Neural progenitor cell (in vitro differentiated cells): ENCODE data around the gene STK17B. TPM values are rescaled to one million over a fixed set of nuclear protein-coding genes. Genes with fewer than 3 reads are reported as not detected.

Source experiments
- DNase-seq: peaks from one replicate; pipeline ENCODE4 v3.0.0-alpha.2; 2016; ENCODE audit warnings: low spot score
- H2AFZ ChIP-seq: fragments of 200-600 bp; sonication (generic); replicated peaks from 2 replicates; pipeline ENCODE4 v1.6.1; 2016; ENCODE audit warnings: antibody characterized with exemption
- H3F3A ChIP-seq: fragments of 200-600 bp; sonication (generic); 2 replicates; pipeline ENCODE4 v1.6.1; 2016; ENCODE audit warnings: antibody characterized with exemption, low read depth
- H3K27ac ChIP-seq: fragments of 200-600 bp; sonication (generic); 2 replicates; pipeline ENCODE4 v1.5.1; 2016; ENCODE audit warnings: mild to moderate bottlenecking
- H3K27me3 ChIP-seq: fragments of 200-600 bp; sonication (generic); 2 replicates; pipeline ENCODE4 v1.6.1; 2016; ENCODE audit warnings: mild to moderate bottlenecking, moderate library complexity
- H3K36me3 ChIP-seq: fragments of 200-600 bp; sonication (generic); 2 replicates; pipeline ENCODE4 v1.5.1; 2016
- H3K4me1 ChIP-seq: fragments of 200-600 bp; sonication (generic); 2 replicates; pipeline ENCODE4 v1.6.1; 2016; ENCODE audit warnings: mixed run types
- H3K4me2 ChIP-seq: fragments of 200-600 bp; sonication (generic); 2 replicates; pipeline ENCODE4 v1.6.1; 2016
- H3K4me3 ChIP-seq: fragments of 200-600 bp; sonication (generic); 2 replicates; pipeline ENCODE4 v1.5.1; 2016
- H3K79me2 ChIP-seq: fragments of 200-600 bp; sonication (generic); 2 replicates; pipeline ENCODE4 v1.6.1; 2016; ENCODE audit warnings: low read depth
- H3K9ac ChIP-seq: fragments of 200-600 bp; sonication (generic); 2 replicates; pipeline ENCODE4 v1.6.1; 2016
- H3K9me3 ChIP-seq: fragments of 200-600 bp; sonication (generic); 2 replicates; pipeline ENCODE4 v1.5.1; 2016; ENCODE audit warnings: low read depth
- H4K20me1 ChIP-seq: fragments of 200-600 bp; sonication (generic); 2 replicates; pipeline ENCODE4 v1.6.1; 2016; ENCODE audit warnings: low read depth
- H3K27ac Mint-ChIP-seq: 3 replicates; pipeline ENCODE4 v1.8.0; 2021; ENCODE audit warnings: mixed read lengths
- H3K27me3 Mint-ChIP-seq: 2 replicates; pipeline ENCODE4 v1.8.0; 2022; ENCODE audit warnings: low read depth, mild to moderate bottlenecking, inconsistent platforms, moderate library complexity, mixed read lengths; ENCODE audit not compliant: insufficient read depth
- H3K36me3 Mint-ChIP-seq: 3 replicates; pipeline ENCODE4 v1.8.0; 2021; ENCODE audit warnings: mixed read lengths
- H3K4me1 Mint-ChIP-seq: 3 replicates; pipeline ENCODE4 v1.8.0; 2021; ENCODE audit warnings: mixed read lengths
- H3K4me3 Mint-ChIP-seq: 3 replicates; pipeline ENCODE4 v1.8.0; 2021; ENCODE audit warnings: mild to moderate bottlenecking, moderate library complexity, mixed read lengths
- H3K9me3 Mint-ChIP-seq: 3 replicates; pipeline ENCODE4 v1.8.0; 2020; ENCODE audit warnings: mixed read lengths
- CTCF ChIP-seq: fragments of 200-600 bp; sonication (generic); IDR thresholded peaks from 2 replicates; pipeline ENCODE4 v1.5.1; 2017; ENCODE audit warnings: antibody characterized with exemption, mild to moderate bottlenecking
- EZH2 ChIP-seq: fragments of 200-600 bp; sonication (generic); IDR thresholded peaks from 2 replicates; pipeline ENCODE4 v1.6.1; 2017; ENCODE audit warnings: antibody characterized with exemption, mild to moderate bottlenecking, moderate library complexity
- EZH2phosphoT487 ChIP-seq: fragments of 200-600 bp; sonication (generic); IDR thresholded peaks from 2 replicates; pipeline ENCODE4 v1.6.1; 2017; ENCODE audit warnings: antibody characterized with exemption
- total RNA-seq: library from RNA; depleted of rRNA; stranded (reverse); fragments of >200 nt; gene quantifications from 2 replicates; pipeline ENCODE4 v1.2.3, GENCODE V29; 2015; ENCODE audit warnings: low replicate concordance

STK17B gene
- total RNA-seq, 1 donor from 2014 or later: 35.4 TPM

GRCh38 chr2:196171946-196172345, 568 bp upstream of the STK17B start:
- no peak overlapping the region for H3K27ac Mint-ChIP-seq
- no peak for TF ChIP-seq EZH2
- H3K4me1 ChIP-seq: peaks cover 27% of the 10 kb centered on the region
- H2AFZ ChIP-seq: peak overlapping the region; percentile 84
- H3K4me2 ChIP-seq: peak overlapping the region; percentile 79
- no peak overlapping the region for H3K27ac ChIP-seq
- H3K79me2 ChIP-seq: peaks cover 39% of the 10 kb centered on the region
- no peaks in the 10 kb centered on the region for H4K20me1 ChIP-seq
- peaks cover 12% of the 10 kb centered on the region for H3K27me3 Mint-ChIP-seq
- no peaks in the 10 kb centered on the region for H3K9me3 ChIP-seq
- no peaks in the 10 kb centered on the region for H3K36me3 Mint-ChIP-seq
- peaks cover 15% of the 10 kb centered on the region for H3F3A ChIP-seq
- H3K9me3 Mint-ChIP-seq: no peaks in the 10 kb centered on the region
- peak overlapping the region; percentile 83 for H3K4me3 Mint-ChIP-seq
- peaks cover 15% of the 10 kb centered on the region for H3K4me1 Mint-ChIP-seq
- H3K36me3 ChIP-seq: no peaks in the 10 kb centered on the region
- DNase-seq: no peak
- H3K27me3 ChIP-seq: peaks cover 29% of the 10 kb centered on the region
- H3K4me3 ChIP-seq: peak overlapping the region; percentile 78
- H3K9ac ChIP-seq: no peak overlapping the region

GRCh38 chr2:196170606-196171247, 651 bp downstream of the STK17B start:
- H4K20me1 ChIP-seq: no peaks in the 10 kb centered on the region
- peaks cover 15% of the 10 kb centered on the region for H3F3A ChIP-seq
- H3K4me1 ChIP-seq: peaks cover 32% of the 10 kb centered on the region
- Mint-ChIP-seq H3K27me3 (peaks cover 12% of the 10 kb centered on the region), H3K4me1 (peaks cover 18% of the 10 kb centered on the region), H3K9me3 (no peaks in the 10 kb centered on the region), H3K4me3 (peak overlapping the region; percentile 97), H3K36me3 (no peaks in the 10 kb centered on the region), H3K27ac (peak overlapping the region; percentile 25)
- peak overlapping the region; percentile 99 for H3K4me2 ChIP-seq
- H3K36me3 ChIP-seq: no peaks in the 10 kb centered on the region
- H3K9ac ChIP-seq: peak overlapping the region; percentile 79
- H2AFZ ChIP-seq: peak overlapping the region; percentile 94
- no peaks in the 10 kb centered on the region for H3K9me3 ChIP-seq
- DNase-seq: peak; percentile 29
- peak overlapping the region; percentile 27 for H3K27ac ChIP-seq
- no peak for TF ChIP-seq EZH2
- TF ChIP-seq EZH2phosphoT487: no peak
- no peak for TF ChIP-seq CTCF
- H3K79me2 ChIP-seq: peaks cover 51% of the 10 kb centered on the region
- peak overlapping the region; percentile 78 for H3K4me3 ChIP-seq
- peaks cover 29% of the 10 kb centered on the region for H3K27me3 ChIP-seq

GRCh38 chr2:196170213-196170605, 1.2 kb downstream of the STK17B start:
- Histone ChIP-seq H4K20me1 (no peaks in the 10 kb centered on the region), H3K79me2 (peaks cover 57% of the 10 kb centered on the region), H3K4me2 (peak overlapping the region; percentile 99), H3K36me3 (no peaks in the 10 kb centered on the region), H3K4me1 (peaks cover 37% of the 10 kb centered on the region), H2AFZ (peak overlapping the region; percentile 94), H3K27ac (no peak overlapping the region), H3F3A (peaks cover 15% of the 10 kb centered on the region), H3K4me3 (peak overlapping the region; percentile 78), H3K9me3 (no peaks in the 10 kb centered on the region), H3K9ac (peak overlapping the region; percentile 79), H3K27me3 (peaks cover 29% of the 10 kb centered on the region)
- DNase-seq: peak; percentile 45
- H3K27me3 Mint-ChIP-seq: peaks cover 12% of the 10 kb centered on the region
- H3K4me1 Mint-ChIP-seq: peaks cover 18% of the 10 kb centered on the region
- H3K9me3 Mint-ChIP-seq: no peaks in the 10 kb centered on the region
- TF ChIP-seq EZH2: no peak
- no peak for TF ChIP-seq CTCF
- TF ChIP-seq EZH2phosphoT487: no peak
- H3K27ac Mint-ChIP-seq: peak overlapping the region; percentile 25
- no peaks in the 10 kb centered on the region for H3K36me3 Mint-ChIP-seq
- H3K4me3 Mint-ChIP-seq: peak overlapping the region; percentile 97

GRCh38 chr2:196169516-196169915, 1.9 kb downstream of the STK17B start:
- Mint-ChIP-seq H3K9me3 (no peaks in the 10 kb centered on the region), H3K4me3 (peak overlapping the region; percentile 97), H3K4me1 (peaks cover 18% of the 10 kb centered on the region), H3K27me3 (peaks cover 12% of the 10 kb centered on the region), H3K27ac (no peak overlapping the region), H3K36me3 (no peaks in the 10 kb centered on the region)
- peaks cover 29% of the 10 kb centered on the region for H3K27me3 ChIP-seq
- H3K4me2 ChIP-seq: peak overlapping the region; percentile 99
- peaks cover 43% of the 10 kb centered on the region for H3K4me1 ChIP-seq
- H3K36me3 ChIP-seq: no peaks in the 10 kb centered on the region
- H3K79me2 ChIP-seq: peaks cover 63% of the 10 kb centered on the region
- H2AFZ ChIP-seq: no peak overlapping the region
- H3K27ac ChIP-seq: no peak overlapping the region
- no peak for DNase-seq
- TF ChIP-seq EZH2 (no peak), EZH2phosphoT487 (no peak), CTCF (no peak)
- H4K20me1 ChIP-seq: no peaks in the 10 kb centered on the region
- H3F3A ChIP-seq: peaks cover 15% of the 10 kb centered on the region
- peak overlapping the region; percentile 78 for H3K4me3 ChIP-seq
- no peak overlapping the region for H3K9ac ChIP-seq
- H3K9me3 ChIP-seq: no peaks in the 10 kb centered on the region
